NCI-H526 treated with DMSO at 0.1 percent for 48 hours (cell line): Measurements from ENCODE around the gene MRPS23.
"Not testable (repeated sequence)": the region's sequence is repeated elsewhere in the genome, so short reads cannot be mapped to it uniquely, and the experiment has no call there.

Experiments
- DNase-seq: peaks from one replicate; lab custom pipeline; 2025; lab: John Stamatoyannopoulos, UW

The MRPS23 gene

GRCh38 chr17:57862694-57863667 is 13.1 kb upstream of the MRPS23 start:
- no peak for DNase-seq

- no peak for DNase-seq
These were observed 12.2 kb upstream of the MRPS23 start for GRCh38 chr17:57861790-57862693.

- peak; percentile 37 for DNase-seq
These were observed 11.4 kb upstream of the MRPS23 start for GRCh38 chr17:57861000-57861789.

GRCh38 chr17:57860414-57860999 is 10.7 kb upstream of the MRPS23 start:
- no peak for DNase-seq

- no peak for DNase-seq
These were observed 10.0 kb upstream of the MRPS23 start for GRCh38 chr17:57859601-57860413.

GRCh38 chr17:57858838-57859237 is 9.0 kb upstream of the MRPS23 start:
- DNase-seq: no peak

GRCh38 chr17:57856792-57857620 is 7.2 kb upstream of the MRPS23 start:
- DNase-seq: no peak

GRCh38 chr17:57855391-57856035 is 5.7 kb upstream of the MRPS23 start:
- no peak for DNase-seq

GRCh38 chr17:57853695-57854094 is 3.9 kb upstream of the MRPS23 start:
- DNase-seq: no peak

- DNase-seq: no peak
These were observed 3.1 kb upstream of the MRPS23 start for GRCh38 chr17:57852955-57853328.

- DNase-seq: no peak
These were observed 2.5 kb upstream of the MRPS23 start for GRCh38 chr17:57852092-57852954.

- no peak for DNase-seq
These were observed 526 bp downstream of the MRPS23 start for GRCh38 chr17:57849163-57849873.

- not testable (repeated sequence) for DNase-seq
These were observed 3.5 kb downstream of the MRPS23 start for GRCh38 chr17:57846056-57846945.

GRCh38 chr17:57842280-57842679 is 7.6 kb downstream of the MRPS23 start:
- DNase-seq: no peak

GRCh38 chr17:57839571-57839923 is 10.3 kb downstream of the MRPS23 start:
- DNase-seq: no peak

GRCh38 chr17:57838857-57839570 is 10.8 kb downstream of the MRPS23 start:
- DNase-seq: no peak
